ENCODE data around the gene EPC1.
"Not testable (repeated sequence)": the region's sequence is repeated elsewhere in the genome, so short reads cannot be mapped to it uniquely, and the experiment has no call there.

EPC1 gene

GRCh38 chr10:32372000-32372875, 25.3 kb upstream of the EPC1 start:
- DNase-seq: no peak

- no peak for DNase-seq
These were observed 24.1 kb upstream of the EPC1 start for GRCh38 chr10:32371101-32371500.

DNA sequence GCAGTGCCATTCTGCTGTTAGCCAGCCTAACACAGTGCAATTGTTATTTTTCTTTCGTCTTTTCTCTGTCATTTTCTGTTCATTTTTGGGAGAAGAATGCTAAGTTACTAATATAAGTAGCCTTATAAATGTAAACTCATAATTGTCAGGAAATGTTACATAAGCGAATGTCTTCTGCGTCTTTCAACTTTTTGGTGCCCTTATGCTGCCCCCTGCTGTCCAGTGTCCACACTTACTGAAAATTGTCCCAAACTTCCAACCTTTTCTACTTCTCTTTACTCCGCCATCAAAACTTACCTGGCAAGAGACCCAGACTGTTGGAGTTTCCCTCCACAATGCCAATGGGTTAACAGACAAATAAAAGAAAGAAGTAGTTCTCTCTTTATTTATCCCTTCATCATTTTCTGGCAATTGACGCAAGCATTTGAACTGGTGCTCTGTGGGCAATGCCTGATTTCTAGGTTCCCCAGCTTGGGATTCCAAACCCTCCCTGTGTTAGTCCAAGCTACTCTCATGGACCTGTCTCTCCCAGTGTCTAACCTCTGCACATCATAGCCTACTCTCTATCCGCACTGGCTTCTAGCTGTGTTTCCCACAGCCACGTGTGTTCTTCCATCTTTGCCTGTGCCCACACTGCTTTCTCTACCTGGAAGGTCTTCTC, 21.0 kb upstream of the EPC1 start:
- DNase-seq: peak; percentile 84

- no peak for DNase-seq
These were observed 19.6 kb upstream of the EPC1 start for GRCh38 chr10:32366588-32366987.

- DNase-seq: no peak
These were observed 19.2 kb upstream of the EPC1 start for GRCh38 chr10:32366111-32366510.

- DNase-seq: not testable (repeated sequence)
These were observed 18.4 kb upstream of the EPC1 start for GRCh38 chr10:32365404-32365803.

DNA sequence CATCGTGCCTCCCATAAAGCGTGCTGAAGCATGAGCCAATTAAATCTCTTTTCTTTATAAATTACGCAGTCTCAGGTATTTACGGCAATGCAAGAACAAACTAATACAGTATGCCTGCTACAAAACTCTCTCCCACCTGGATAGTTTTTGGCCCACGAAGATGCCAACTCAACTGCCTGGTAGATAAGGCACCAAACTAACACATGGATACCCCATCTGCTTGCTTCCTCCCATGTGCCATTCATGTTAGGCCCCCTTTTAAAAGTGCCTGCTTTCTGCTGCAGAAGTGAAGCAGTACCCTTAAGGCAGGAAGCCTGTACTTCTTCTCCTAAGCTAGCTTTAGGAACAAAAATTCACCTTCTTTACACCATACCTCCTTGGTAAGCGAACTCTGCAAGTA, 15.6 kb upstream of the EPC1 start:
- no peak for DNase-seq

GRCh38 chr10:32360884-32361283, 13.9 kb upstream of the EPC1 start:
- DNase-seq: no peak

GRCh38 chr10:32360241-32360640, 13.3 kb upstream of the EPC1 start:
- DNase-seq: no peak

- no peak for DNase-seq
These were observed 10.2 kb upstream of the EPC1 start for GRCh38 chr10:32357056-32357735.

GRCh38 chr10:32354690-32355089, 7.7 kb upstream of the EPC1 start:
- not testable (repeated sequence) for DNase-seq

DNA sequence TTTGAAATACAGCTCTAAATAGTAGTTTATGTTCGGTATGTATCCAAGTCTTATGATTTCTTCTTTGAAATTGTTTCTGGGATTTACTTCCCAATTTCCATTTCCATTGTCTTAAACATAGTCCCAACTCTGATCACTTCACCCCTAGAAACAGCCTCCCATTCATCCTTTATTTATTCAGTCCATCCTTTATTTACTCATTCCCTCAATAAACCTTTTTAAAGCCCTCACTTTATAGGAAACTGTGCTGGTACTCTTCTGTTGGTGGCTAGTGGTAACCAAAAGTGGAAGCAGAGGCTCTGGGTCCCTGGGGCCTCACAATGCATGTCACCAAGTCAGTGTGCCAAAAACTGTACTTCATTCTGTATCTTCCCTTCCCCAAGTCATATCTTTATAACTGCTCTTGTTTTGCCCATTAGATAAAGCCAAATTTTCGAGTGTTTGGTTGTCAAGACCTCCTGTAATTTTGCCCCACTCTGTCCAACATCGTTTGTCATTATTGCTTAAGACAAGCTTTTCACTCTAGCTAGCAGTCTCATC, 3.9 kb upstream of the EPC1 start:
- DNase-seq: no peak

DNA sequence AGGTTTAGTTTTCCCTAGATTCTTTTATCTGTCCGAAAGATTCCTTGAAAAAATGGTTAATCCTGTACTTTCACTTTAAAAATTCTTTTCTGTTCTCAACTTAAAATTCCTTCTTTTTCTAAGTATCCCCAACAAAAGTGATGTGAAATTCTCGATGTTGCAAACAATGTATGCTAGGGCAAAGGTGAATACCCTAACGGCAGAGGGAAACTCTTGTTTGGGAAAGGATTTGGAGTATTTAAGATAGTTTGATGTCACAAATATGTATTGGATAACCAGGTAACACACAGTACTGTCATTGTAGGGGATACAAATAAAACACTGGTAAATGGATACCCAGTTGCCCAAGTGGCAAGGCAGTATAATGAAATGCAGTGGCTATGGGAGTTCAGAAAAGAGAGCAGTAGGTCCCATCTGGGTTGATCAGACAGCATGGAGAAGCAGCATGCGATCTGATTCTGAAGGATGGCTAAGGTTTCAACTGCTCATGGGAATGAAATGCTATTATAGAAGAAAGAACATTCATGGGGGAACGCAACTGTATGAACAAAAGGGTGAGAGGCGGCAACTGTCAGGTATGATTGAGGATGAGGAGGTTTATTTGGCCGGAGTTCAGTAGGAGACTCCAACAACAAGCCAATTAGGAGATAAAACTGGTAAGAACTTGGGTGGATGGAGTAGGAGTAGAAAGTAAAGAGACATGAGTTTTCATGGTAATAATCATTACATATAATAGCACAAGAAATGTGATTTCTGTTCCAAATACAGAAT, 3.2 kb upstream of the EPC1 start:
- DNase-seq: no peak

DNA sequence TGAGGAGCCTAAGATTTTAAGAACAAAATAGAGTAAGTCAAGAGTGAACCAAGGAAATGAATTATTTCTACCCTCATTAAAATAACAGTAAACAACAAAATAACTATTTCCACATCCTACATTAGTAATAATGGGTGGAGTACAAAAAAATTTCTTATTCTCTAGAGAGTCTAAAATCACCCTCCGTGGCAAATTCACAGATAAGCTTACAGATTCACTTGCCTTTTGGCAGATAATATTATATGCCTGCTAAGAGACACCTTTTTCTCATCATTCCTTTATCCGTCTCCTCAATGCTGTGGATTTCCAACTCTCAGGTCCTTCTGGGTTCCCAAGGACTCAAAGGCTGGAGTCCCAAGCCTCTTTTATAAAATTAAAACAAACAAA, 2.2 kb upstream of the EPC1 start:
- no peak for DNase-seq

DNA sequence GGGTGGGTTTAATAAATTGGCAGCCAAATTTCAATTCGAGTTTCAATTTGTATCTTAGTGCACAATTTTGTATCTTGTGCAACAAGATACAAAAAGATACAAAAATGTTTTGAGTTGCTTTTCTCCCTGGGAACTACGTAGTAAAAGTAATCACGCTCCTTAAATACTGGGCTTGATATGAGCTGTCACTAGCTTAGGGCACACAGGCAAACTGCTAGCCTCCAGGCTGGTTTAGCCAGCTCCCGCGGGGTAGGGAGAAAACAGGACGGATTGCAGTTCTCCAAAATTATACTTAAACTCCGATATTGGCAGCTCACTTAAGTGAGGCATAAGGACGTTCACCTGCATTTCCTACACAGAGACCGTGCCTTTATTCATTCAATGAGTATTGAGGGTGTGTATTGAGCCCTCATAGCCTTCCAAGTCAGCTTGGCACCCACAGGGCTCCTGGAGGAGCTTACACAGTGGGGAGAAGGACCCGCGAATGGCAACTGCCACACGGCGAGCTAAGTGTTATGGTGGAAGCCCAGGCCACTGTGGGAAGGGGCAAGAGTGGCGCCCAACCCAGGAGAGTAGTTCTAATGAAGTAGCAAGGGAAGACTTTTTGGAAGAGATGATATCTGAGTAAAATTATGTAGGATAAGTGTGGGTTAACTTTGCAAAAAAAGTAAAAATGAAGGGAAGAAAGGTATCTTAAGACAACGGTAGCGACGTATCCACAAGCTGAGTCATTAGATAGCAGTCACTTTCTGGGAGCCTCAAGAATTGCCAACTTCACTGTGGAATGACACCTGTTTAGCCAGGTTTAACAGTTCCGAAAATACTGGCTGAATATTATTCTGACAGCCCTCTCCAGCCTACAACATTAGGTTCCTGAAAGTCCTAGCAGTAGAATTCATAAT, 1.6 kb upstream of the EPC1 start:
- no peak for DNase-seq

DNA sequence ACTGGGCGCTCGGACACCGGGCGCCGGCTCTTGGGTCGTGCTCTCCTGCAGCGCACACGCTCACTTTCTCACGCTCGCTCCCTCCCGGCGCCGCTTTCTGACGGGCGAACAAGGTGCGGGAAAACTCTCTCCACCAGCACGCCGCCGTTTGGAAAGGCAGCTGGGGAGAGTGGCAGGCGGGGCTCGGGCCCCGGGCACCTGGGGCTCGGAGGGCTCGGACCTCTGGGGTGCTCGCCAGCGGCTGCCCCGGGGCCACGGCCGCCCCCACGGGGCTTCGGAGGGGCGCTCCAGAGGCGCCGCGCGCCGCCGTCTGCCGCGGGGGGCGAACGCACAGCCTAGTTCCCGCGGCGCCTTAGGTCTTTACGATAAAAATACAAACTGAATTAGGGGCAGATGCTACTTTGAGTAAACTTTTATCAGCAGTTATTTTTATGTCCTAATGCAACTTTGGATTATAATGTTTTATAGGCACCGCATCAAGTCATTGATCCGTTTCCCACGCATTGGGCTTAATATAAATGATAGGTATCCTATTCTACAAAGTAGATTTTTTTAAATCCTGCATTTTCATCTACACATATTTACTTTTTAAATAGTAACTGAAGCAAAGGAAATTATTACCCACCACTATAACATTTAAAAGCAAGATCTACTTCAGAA, 535 bp upstream of the EPC1 start:
- no peak for DNase-seq

GRCh38 chr10:32346134-32346550, 816 bp downstream of the EPC1 start:
- DNase-seq: no peak

- no peak for DNase-seq
These were observed 5.4 kb downstream of the EPC1 start for GRCh38 chr10:32341596-32341995.

DNA sequence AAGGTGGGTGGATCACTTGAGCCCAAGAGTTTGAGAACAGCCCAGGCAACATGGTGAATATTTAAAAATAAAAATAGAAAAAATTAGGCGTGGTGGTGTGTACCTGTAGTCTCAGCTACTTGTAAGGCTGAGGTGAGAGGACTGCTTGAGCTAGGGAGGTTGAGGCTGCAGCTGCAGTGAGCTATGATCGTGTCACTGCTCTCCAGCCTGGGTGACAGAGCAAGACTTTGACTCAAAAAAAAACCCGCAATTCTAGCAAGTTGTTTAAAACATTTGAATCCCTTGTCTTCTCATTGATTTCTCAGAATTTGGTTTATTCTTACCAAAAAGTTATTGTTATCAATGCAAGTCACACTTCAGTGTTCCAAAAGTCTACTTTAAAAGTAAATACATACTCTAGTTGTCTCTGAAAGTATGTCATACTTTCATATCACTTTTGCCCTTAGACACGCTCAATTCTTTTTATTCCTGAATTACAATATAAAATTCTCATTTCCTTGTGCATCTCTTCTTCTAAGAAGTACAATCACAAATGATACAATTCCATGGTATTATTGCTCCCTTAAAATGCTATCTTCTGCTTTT, 6.3 kb downstream of the EPC1 start:
- DNase-seq: no peak

- no peak for DNase-seq
These were observed 8.7 kb downstream of the EPC1 start for GRCh38 chr10:32338262-32338661.

DNA sequence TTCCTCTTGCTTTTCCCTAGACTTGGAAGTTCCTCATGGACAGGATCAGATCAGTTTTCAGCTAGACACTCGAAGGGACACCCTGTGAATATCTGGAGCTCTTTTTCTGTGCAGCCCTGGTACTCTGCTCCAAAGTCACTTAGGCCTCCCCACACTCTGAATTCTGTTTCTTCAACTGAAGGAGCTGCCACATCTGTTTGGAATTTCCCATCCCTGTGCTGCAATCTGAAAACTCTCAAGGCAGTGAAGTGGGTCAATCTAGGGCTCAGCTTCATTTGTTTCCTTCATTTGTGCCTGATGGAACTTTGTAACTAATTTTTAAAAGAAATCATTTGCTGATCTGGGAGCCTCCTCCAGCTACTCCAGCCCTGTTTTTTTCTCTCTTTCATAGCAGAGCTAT, 9.6 kb downstream of the EPC1 start:
- no peak for DNase-seq

Data from activated CD8-positive, alpha-beta memory T cell treated with anti-CD3 and anti-CD28 coated beads for 24 hours (primary cell).